Calu3 (cell line): Measurements from ENCODE around the gene ABLIM2. TPM values are rescaled to one million over a fixed set of nuclear protein-coding genes. Genes with fewer than 3 reads are reported as not detected.
"Not testable (repeated sequence)": the region's sequence is repeated elsewhere in the genome, so short reads cannot be mapped to it uniquely, and the experiment has no call there.

Source experiments
- BruUV-seq: library from RNA; stranded (reverse); fragments of 400-500 nt; replicated peaks from 2 replicates; lab custom pipeline; 2021; lab: Mats Ljungman, UMichigan
- CTCF ChIA-PET: fragments of 300-600 bp; sonication (Branson Sonifier 250); formaldehyde crosslinking; loops from one replicate; lab custom pipeline; 2022; ENCODE audit warnings: antibody characterized with exemption; lab: Charles Lee
- DNase-seq: peaks from one replicate; pipeline ENCODE4 v3.0.0; 2022
- H3K27ac Mint-ChIP-seq: one replicate; pipeline ENCODE4 v1.8.0; 2022; ENCODE audit warnings: mixed read lengths; ENCODE audit not compliant: unreplicated experiment
- H3K27me3 Mint-ChIP-seq: one replicate; pipeline ENCODE4 v1.8.0; 2022; ENCODE audit warnings: mixed read lengths; ENCODE audit not compliant: unreplicated experiment
- H3K36me3 Mint-ChIP-seq: one replicate; pipeline ENCODE4 v1.8.0; 2022; ENCODE audit warnings: mild to moderate bottlenecking, moderate library complexity, mixed read lengths; ENCODE audit not compliant: insufficient read depth, unreplicated experiment
- H3K4me1 Mint-ChIP-seq: one replicate; pipeline ENCODE4 v1.8.0; 2022; ENCODE audit warnings: mild to moderate bottlenecking, low read depth, mixed read lengths; ENCODE audit not compliant: unreplicated experiment
- H3K4me3 Mint-ChIP-seq: one replicate; pipeline ENCODE4 v1.8.0; 2022; ENCODE audit warnings: mild to moderate bottlenecking, low read depth, moderate library complexity, mixed read lengths; ENCODE audit not compliant: unreplicated experiment
- H3K9me3 Mint-ChIP-seq: one replicate; pipeline ENCODE4 v1.8.0; 2022; ENCODE audit warnings: low read depth, mixed read lengths; ENCODE audit not compliant: unreplicated experiment
- intact Hi-C: fragments of 100-400 bp; cut with micrococcal nuclease; formaldehyde crosslinking; loops from one replicate; pipeline ENCODE4 v1.10.0; 2022; ENCODE audit not compliant: unreplicated experiment
- total RNA-seq: library from RNA; stranded (reverse); gene quantifications from 2 replicates; pipeline ENCODE4 v1.2.3, GENCODE V29; 2022
- TF ChIP-seq, protein P1 (sequence below): fragments of 200-600 bp; IDR thresholded peaks from one replicate; pipeline ENCODE4 v1.8.0; 2022; ENCODE audit warnings: antibody characterized with exemption; ENCODE audit not compliant: unreplicated experiment

Gene ABLIM2
- total RNA-seq, 1 experiment from 2014 or later, result 1.0 TPM

DNA sequence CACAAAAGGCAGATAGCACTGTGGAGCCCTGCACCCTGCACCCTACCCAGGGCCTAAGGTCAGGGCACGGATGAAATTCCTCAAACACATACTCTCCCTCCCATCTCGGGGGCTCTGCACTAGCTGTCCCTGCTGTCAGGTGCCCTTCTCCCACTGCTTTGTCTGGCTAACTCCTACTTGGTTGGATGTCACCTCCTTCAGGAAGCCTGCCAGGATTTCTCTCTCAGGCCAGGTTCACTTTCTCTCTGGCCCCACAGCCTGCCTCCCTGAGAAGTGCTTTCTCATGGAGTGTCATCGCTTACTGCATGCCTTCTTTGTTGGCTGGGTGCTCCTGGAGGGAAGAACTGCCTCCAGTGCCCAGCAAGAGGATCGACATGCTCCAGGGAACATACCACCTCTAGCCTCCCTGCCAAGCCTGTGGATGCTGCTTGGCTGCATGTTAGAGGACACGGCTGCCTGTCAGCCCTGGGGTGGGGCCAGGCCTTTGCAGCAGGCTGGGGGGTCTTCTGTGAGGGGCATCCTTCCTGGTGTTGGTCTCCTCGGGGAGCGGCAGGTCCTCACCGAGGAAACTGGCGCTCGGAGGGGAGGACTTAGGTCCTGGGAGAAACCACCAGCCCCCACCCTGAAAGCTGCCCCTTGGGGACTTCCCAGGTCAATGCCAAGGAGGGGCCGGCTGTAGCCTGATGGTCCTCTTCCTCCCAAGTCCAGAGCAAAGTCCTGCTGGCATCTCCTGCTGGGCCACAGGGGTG, 15.0 kb downstream of the ABLIM2 start:
- no peak for DNase-seq
- intact Hi-C loops, result no loop called here
- Mint-ChIP-seq H3K9me3 (no peaks in the 10 kb centered on the region), H3K27ac (no peak overlapping the region), H3K4me3 (no peak overlapping the region), H3K36me3 (no peaks in the 10 kb centered on the region), H3K27me3 (peaks cover 26% of the 10 kb centered on the region), H3K4me1 (no peaks in the 10 kb centered on the region)
- CTCF ChIA-PET, result no interaction called here
- TF ChIP-seq, protein P1, sequence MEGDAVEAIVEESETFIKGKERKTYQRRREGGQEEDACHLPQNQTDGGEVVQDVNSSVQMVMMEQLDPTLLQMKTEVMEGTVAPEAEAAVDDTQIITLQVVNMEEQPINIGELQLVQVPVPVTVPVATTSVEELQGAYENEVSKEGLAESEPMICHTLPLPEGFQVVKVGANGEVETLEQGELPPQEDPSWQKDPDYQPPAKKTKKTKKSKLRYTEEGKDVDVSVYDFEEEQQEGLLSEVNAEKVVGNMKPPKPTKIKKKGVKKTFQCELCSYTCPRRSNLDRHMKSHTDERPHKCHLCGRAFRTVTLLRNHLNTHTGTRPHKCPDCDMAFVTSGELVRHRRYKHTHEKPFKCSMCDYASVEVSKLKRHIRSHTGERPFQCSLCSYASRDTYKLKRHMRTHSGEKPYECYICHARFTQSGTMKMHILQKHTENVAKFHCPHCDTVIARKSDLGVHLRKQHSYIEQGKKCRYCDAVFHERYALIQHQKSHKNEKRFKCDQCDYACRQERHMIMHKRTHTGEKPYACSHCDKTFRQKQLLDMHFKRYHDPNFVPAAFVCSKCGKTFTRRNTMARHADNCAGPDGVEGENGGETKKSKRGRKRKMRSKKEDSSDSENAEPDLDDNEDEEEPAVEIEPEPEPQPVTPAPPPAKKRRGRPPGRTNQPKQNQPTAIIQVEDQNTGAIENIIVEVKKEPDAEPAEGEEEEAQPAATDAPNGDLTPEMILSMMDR, result no peak
- no TSS peak for BruUV-seq

GRCh38 chr4:8142556-8142955, 16.1 kb downstream of the ABLIM2 start:
- Mint-ChIP-seq H3K36me3 (no peaks in the 10 kb centered on the region), H3K27ac (no peak overlapping the region), H3K4me3 (no peak overlapping the region), H3K9me3 (peaks cover 3% of the 10 kb centered on the region), H3K27me3 (peaks cover 17% of the 10 kb centered on the region), H3K4me1 (no peaks in the 10 kb centered on the region)
- no peak for DNase-seq
- BruUV-seq, result no TSS peak
- TF ChIP-seq, protein P1, result no peak
- intact Hi-C loops, result no loop called here
- CTCF ChIA-PET, result no interaction called here

DNA sequence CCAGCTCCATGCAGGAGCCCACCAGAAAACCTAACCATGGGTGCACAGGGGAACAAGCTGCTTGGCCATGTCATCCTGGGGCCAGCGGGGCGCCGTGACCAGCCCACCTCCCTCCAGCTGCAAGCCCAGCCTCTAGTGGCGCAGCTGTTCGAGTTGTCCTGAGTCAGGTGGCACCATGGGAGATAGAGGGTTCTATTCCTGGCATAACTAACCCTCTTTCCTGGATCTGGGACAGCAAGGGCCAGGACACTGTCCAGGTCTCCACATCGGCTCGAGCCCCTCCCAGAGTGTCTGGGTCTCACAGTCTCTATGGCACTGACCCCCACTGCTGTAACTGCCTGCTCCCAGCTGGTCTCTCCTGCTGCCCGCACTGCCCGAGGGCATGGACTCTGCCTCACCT, 16.7 kb downstream of the ABLIM2 start:
- Mint-ChIP-seq H3K9me3 (peaks cover 3% of the 10 kb centered on the region), H3K4me3 (no peak overlapping the region), H3K27me3 (peaks cover 14% of the 10 kb centered on the region), H3K27ac (no peak overlapping the region), H3K36me3 (no peaks in the 10 kb centered on the region), H3K4me1 (no peaks in the 10 kb centered on the region)
- CTCF ChIA-PET, result no interaction called here
- TF ChIP-seq, protein P1, result no peak
- no peak for DNase-seq
- intact Hi-C loops, result no loop called here
- no TSS peak for BruUV-seq

- CTCF ChIA-PET, result no interaction called here
- no peak for DNase-seq
- intact Hi-C loops, result no loop called here
- H3K4me1 Mint-ChIP-seq, result no peaks in the 10 kb centered on the region
- no peaks in the 10 kb centered on the region for H3K36me3 Mint-ChIP-seq
- no peak overlapping the region for H3K4me3 Mint-ChIP-seq
- peaks cover 3% of the 10 kb centered on the region for H3K9me3 Mint-ChIP-seq
- H3K27ac Mint-ChIP-seq, result no peak overlapping the region
- BruUV-seq, result no TSS peak
- H3K27me3 Mint-ChIP-seq, result peaks cover 14% of the 10 kb centered on the region
- TF ChIP-seq, protein P1, result no peak
These were observed 17.7 kb downstream of the ABLIM2 start for GRCh38 chr4:8140915-8141314.

DNA sequence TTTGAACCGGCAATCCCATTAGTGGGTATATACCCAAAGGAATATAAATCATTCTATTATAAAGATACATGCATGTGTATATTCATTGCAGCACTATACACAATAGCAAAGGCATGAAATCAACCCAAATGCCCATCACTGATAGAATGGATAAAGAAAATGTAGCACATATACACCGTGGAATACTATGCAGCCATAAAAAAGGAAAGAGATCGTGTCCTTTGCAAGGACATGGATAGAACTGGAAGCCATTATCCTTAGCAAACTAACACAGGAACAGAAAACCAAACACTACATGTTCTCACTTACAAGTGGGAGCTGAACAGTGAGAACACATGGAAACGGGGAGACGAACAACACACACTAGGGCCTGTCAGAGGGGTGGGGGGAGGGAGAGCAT, 18.9 kb downstream of the ABLIM2 start:
- intact Hi-C loops, H3K27ac Mint-ChIP-seq, H3K36me3 Mint-ChIP-seq, H3K4me1 Mint-ChIP-seq, H3K4me3 Mint-ChIP-seq, BruUV-seq, H3K9me3 Mint-ChIP-seq, CTCF ChIA-PET, DNase-seq: not testable (repeated sequence)
- peaks cover 14% of the 10 kb centered on the region for H3K27me3 Mint-ChIP-seq
